Ecto neural progenitor cell (in vitro differentiated cells): ENCODE data around the gene PCDHB1.

Experiments used
- DNase-seq: peaks from one replicate; pipeline ENCODE4 v3.0.0-alpha.2; 2018; ENCODE audit warnings: low spot score

PCDHB1 gene

GRCh38 chr5:141050622-141051520 lies at the start of gene PCDHB1:
TSS of gene PCDHB1 (plus strand) at chr5:141051374. CDS start at chr5:141051471, 97 bp downstream.
- DNase-seq, result peak; percentile 49

DNA sequence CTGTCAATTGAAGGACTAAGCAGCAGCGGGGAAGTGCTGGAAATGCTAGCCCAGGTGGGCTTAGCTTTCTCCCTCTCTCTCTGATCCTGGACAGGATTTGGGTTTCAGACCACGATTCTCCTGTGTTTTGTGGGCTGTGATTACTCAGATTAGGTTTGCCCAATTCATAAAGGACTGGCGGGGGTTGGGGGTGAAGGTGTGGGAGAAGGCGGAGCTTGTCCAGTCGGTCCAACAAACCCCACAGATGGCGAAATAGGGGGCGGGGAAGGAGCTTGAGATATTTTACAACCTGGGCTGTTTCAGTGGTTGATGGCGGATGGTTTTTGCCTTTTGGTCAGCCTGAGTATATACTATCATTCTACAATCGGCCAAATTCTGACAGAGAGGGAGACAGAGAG lies 49.7 kb upstream of the PCDHB1 start:
- DNase-seq, result no peak

GRCh38 chr5:141001844-141002604 lies 49.1 kb upstream of the PCDHB1 start:
- peak; percentile 72 for DNase-seq

GRCh38 chr5:141002605-141002965 lies 48.6 kb upstream of the PCDHB1 start:
- DNase-seq, result no peak

DNA sequence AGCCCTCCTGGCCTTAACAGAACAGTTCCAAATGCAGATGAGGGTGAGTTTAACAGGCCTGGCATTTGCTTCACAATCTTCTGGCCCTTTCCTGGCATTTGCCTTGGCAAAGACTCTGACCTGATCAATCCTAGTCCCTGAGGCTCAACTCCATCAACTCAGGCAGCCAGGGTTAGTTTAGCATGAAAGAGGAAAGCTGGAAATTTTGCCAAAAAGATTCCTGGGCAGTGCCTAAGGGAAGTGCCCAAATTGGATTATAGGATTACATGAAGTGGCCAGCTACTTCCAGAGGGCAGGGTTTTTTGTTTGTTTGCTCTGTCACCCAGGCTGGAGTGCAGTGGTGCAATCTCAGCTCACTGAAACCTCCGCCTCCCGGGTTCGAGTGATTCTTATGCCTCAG lies 48.1 kb upstream of the PCDHB1 start:
- no peak for DNase-seq

GRCh38 chr5:141003791-141004611 lies 47.2 kb upstream of the PCDHB1 start:
- peak; percentile 53 for DNase-seq

GRCh38 chr5:141007791-141008190 lies 43.4 kb upstream of the PCDHB1 start:
- DNase-seq, result no peak

- DNase-seq, result no peak
Measured at GRCh38 chr5:141010047-141010793, 41.0 kb upstream of the PCDHB1 start.

GRCh38 chr5:141017943-141018342 lies 33.2 kb upstream of the PCDHB1 start:
- DNase-seq, result no peak

DNA sequence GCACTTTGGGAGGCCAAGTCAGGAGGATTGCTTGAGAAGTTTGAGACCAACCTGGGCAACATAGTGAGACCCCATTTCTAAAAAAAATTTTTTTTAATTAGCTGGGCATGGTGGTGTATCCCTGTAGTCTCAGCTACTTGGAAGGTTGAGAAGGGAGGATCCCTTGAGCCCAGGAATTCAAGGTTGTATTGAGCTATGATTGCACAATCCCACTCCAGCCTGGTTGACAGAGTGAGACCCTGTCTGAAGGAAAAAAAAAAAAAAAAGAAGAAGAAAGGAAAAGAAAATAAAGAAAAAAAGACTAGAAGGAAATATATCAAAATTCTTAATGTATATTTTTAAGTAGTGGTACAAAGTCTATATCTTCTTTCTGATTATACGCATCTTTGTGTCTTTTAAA lies 28.8 kb upstream of the PCDHB1 start:
- DNase-seq, result no peak

DNA sequence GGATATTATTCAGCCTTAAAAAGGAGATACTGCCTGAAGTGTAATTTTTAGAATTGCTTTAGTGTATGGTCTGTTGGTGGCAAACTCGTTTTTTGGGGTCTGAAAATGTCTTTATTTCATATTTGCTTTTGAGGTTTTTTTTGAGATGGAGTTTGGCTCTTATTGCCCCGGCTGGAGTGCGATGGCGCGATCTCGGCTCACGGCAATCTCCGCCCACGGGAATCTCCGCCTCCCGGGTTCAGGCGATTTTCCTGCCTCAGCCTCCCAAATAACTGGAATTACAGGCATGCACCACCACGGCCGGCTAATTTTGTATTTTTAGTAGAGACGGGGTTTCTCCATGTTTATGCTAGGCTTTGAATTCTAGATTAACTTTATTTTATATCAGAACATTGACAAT lies 20.2 kb upstream of the PCDHB1 start:
- no peak for DNase-seq

DNA sequence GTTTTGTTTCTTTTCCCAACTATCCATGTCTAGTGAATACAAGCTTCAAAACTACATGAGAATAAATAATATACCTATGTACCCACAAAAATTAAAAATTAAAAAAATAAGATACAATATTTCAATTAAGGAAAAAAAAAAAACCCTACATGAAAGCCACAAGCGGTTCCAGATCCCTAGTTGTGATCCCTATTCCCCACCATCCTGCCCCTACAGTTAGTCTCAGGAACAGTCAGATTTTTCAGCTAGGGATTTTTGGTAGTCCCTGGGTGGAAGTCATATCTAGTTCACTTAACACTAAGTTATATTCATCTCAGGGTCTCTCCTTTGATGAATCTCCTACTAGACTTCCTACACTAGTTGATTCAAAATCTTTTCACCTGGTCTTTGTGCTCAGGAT lies 18.5 kb upstream of the PCDHB1 start:
- DNase-seq, result no peak

- DNase-seq, result no peak
Measured at GRCh38 chr5:141039061-141039460, 12.1 kb upstream of the PCDHB1 start.

DNA sequence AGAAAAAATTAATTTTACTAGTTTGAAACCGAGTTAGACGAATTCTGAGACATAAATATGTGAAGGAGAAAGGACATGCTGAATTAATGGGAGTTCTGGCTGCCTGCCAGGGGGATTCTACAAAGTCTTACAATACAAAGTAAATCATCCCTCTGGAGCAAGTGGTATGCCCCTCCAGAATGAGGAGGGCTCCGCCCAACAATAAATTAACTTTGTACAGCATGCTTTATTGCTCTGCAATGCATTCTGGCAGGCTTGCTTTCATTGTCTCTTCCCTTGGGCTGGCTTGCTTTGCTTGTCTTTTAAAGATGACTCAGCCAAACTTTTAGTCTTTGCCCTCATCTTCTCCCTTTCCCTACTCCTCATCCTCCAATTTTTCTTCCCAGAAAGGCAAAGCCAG lies 11.7 kb upstream of the PCDHB1 start:
- no peak for DNase-seq

GRCh38 chr5:141040093-141040770 lies 10.9 kb upstream of the PCDHB1 start:
- peak; percentile 76 for DNase-seq

DNA sequence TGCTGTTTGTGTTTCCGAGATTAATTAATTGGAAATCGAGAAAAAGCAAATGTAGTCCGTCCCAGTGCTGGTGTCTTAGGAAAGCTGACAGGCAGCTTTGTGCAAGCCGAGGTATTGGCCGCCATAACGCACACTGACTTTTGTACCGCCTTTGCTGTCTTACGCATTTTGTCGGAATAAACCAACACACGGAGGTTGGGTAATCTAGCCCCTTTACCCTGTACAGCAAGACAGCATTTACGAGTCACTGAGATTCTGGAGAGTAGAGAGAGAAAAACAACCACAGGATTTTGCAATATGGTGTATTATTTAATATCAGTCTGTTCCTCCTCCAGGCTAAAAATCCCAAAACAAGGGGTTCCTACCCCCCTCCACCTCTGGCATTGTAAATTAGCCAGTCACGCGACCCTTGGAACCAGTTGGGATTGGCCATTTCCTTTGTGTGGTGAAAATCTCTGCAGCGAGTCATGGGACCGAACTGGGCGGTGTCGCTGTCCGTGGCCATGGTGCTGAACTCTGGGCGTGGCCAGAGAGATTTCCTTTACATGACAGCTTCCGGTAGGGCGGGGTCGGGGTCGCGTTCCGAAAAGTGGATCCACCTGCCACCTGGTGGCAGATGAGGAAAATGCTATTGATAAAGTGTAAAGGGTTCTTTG lies 10.3 kb upstream of the PCDHB1 start:
- peak; percentile 98 for DNase-seq

DNA sequence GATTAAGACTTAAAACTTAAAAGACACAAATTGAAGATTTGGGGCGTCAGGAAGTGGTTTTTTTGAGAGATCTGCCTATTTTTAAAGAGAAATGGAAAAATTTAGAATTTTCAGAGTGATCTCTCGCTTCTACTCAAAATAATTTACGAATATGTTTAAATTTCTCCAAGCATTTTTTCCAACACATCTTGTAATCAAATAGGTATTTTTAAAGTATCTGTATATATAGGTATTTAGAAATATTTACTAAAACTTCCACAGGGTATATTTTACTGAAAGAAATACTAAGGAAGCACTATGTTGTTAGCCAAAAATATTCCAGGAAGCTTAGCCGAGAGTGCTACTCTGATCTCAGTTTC lies 9.8 kb upstream of the PCDHB1 start:
- no peak for DNase-seq

GRCh38 chr5:141042555-141042954 lies 8.6 kb upstream of the PCDHB1 start:
- DNase-seq, result no peak

DNA sequence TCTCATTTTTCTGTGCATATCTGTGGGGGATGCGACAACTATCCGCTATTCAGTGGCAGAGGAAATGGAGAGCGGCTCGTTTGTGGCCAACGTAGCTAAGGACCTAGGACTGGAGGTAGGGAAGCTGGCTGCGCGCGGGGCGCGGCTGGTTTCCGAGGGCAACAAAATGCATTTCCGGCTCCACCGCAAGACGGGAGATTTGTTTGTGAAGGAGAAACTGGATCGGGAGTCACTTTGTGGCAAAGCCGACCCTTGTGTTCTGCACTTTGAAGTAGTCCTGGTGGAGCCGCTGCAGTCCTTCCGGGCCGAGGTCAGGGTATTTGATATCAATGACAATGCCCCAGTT lies 320 bp downstream of the PCDHB1 start:
- peak; percentile 55 for DNase-seq

GRCh38 chr5:141077826-141078225 lies 26.7 kb downstream of the PCDHB1 start:
- DNase-seq, result no peak

DNA sequence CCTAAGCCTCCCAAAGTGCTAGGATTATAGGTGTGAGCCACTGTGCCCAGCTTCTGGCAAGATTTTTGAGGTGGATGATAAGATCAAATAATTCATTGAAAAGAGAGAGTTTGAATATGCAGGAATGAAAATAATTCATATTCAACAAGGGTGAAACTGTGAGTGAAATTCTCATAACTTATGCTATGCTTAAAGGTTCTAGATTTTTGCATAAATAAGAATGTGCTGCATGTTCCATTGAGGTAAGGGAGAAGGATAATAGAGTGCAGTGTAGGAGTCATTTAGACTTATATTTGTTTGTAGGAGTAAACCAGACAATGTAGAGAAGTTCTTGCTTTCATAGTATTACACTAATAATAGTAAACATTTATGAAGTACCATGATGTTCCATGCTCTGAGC lies 31.1 kb downstream of the PCDHB1 start:
- no peak for DNase-seq
